CD4-positive, alpha-beta T cell (primary cell): ENCODE results near the gene NUDT14. TPM values are rescaled to one million over a fixed set of nuclear protein-coding genes. Genes with fewer than 3 reads are reported as not detected.

Source experiments
- ATAC-seq: fragments of 200-7000 bp; cut with Tn5 transposase; one replicate; pipeline ENCODE4 v1.10.0; 2022; ENCODE audit warnings: mild to moderate bottlenecking; ENCODE audit not compliant: poor library complexity
- CTCF ChIA-PET: fragments of 350-600 bp; sonication (Branson Sonifier 250); formaldehyde crosslinking; loops from one replicate; lab custom pipeline; 2021; ENCODE audit warnings: antibody characterized with exemption, inconsistent platforms; lab: Charles Lee
- POLR2A ChIA-PET: fragments of 350-600 bp; sonication (Branson Sonifier 250); formaldehyde crosslinking; loops from one replicate; lab custom pipeline; 2021; ENCODE audit warnings: antibody characterized with exemption, inconsistent platforms; lab: Charles Lee
- DNase-seq, 14 experiments: peaks; one replicate each; pipeline ENCODE4 v3.0.0-alpha.2; 2013 to 2020; ENCODE audit warnings: mixed read lengths in 2 of 14
- H3K27ac ChIP-seq, 2 donors: one replicate each; pipeline versions ENCODE4 v1.5.1 to v1.7.0; 2013; ENCODE audit warnings: low read length in 2 of 2, low read depth in 1 of 2, mild to moderate bottlenecking in 1 of 2
- H3K27me3 ChIP-seq, 2 experiments: 1 replicate in 1 of 2; 2 replicates in 1 of 2; pipeline versions ENCODE4 v1.6.1 to v1.7.0; 2013; ENCODE audit warnings: low read length in 2 of 2, control low read depth in 1 of 2, mild to moderate bottlenecking in 1 of 2, moderate library complexity in 1 of 2; ENCODE audit not compliant: insufficient read depth in 2 of 2, control insufficient read depth in 1 of 2
- H3K36me3 ChIP-seq: one replicate; pipeline ENCODE4 v1.6.1; 2013; ENCODE audit warnings: low read length, control low read depth; ENCODE audit not compliant: insufficient read depth
- H3K4me1 ChIP-seq: one replicate; pipeline ENCODE4 v1.6.1; 2013; ENCODE audit warnings: low read length, control low read depth; ENCODE audit not compliant: insufficient read depth
- H3K4me3 ChIP-seq: one replicate; pipeline ENCODE4 v1.5.1; 2013; ENCODE audit warnings: mild to moderate bottlenecking, low read length, moderate library complexity
- H3K9me3 ChIP-seq, 2 experiments: 1 replicate in 1 of 2; 2 replicates in 1 of 2; pipeline versions ENCODE4 v1.6.1 to v1.7.0; 2013; ENCODE audit warnings: low read length in 2 of 2, mild to moderate bottlenecking in 2 of 2, control low read depth in 1 of 2, moderate library complexity in 1 of 2; ENCODE audit not compliant: control insufficient read depth in 1 of 2, insufficient read depth in 1 of 2
- H3K27ac Mint-ChIP-seq: one replicate; pipeline ENCODE4 v1.8.0; 2020; ENCODE audit warnings: mixed read lengths
- H3K27me3 Mint-ChIP-seq: one replicate; pipeline ENCODE4 v1.8.0; 2021; ENCODE audit warnings: mixed read lengths
- H3K36me3 Mint-ChIP-seq: one replicate; pipeline ENCODE4 v1.8.0; 2021; ENCODE audit warnings: low read depth, mixed read lengths
- H3K4me1 Mint-ChIP-seq: one replicate; pipeline ENCODE4 v1.8.0; 2021; ENCODE audit warnings: low read depth, mixed read lengths
- H3K4me3 Mint-ChIP-seq: one replicate; pipeline ENCODE4 v1.8.0; 2020; ENCODE audit warnings: mild to moderate bottlenecking, mixed read lengths
- H3K9me3 Mint-ChIP-seq: one replicate; pipeline ENCODE4 v1.8.0; 2020; ENCODE audit warnings: mixed read lengths
- CTCF ChIP-seq: fragments of 200-600 bp; IDR thresholded peaks from one replicate; pipeline ENCODE4 v1.8.0; 2022; ENCODE audit warnings: antibody characterized with exemption, mild to moderate bottlenecking
- intact Hi-C, 2 experiments: fragments of 100-400 bp; cut with DNase I in 1 of 2; cut with micrococcal nuclease in 1 of 2; formaldehyde crosslinking; loops; one replicate each; pipeline versions ENCODE4 v1.15.1 to v1.9.0; 2023 to 2025; cut with DNase I, micrococcal nuclease
- total RNA-seq, 174 experiments: library from RNA in 2 of 174; stranded (reverse) in 2 of 174; gene quantifications; one replicate each; pipeline ENCODE4 v1.2.3 and lab custom pipeline; 2021 to 2026

The NUDT14 gene
- total RNA-seq, 2 experiments from 2014 or later = 9.0 to 9.2 TPM

GRCh38 chr14:105208738-105209075 lies 27.6 kb upstream of the NUDT14 start:
- no peaks in the 10 kb centered on the region for H3K9me3 Mint-ChIP-seq
- no peak for ATAC-seq
- H3K36me3 ChIP-seq = peaks cover 8% of the 10 kb centered on the region
- CTCF ChIA-PET = no interaction called here
- H3K4me1 ChIP-seq = peaks cover 3% of the 10 kb centered on the region
- H3K4me1 Mint-ChIP-seq = no peaks in the 10 kb centered on the region
- intact Hi-C loops = no loop called here
- POLR2A ChIA-PET = no interaction called here
- no peaks in the 10 kb centered on the region for H3K9me3 ChIP-seq
- no peaks in the 10 kb centered on the region for H3K27me3 Mint-ChIP-seq
- peaks cover 5% of the 10 kb centered on the region for H3K36me3 Mint-ChIP-seq
- no peak overlapping the region for H3K4me3 ChIP-seq
- no peak overlapping the region for H3K27ac ChIP-seq
- H3K27me3 ChIP-seq = no peaks in the 10 kb centered on the region
- no peak for TF ChIP-seq CTCF
- no peak overlapping the region for H3K27ac Mint-ChIP-seq
- DNase-seq = no peak
- H3K4me3 Mint-ChIP-seq = no peak overlapping the region

DNA sequence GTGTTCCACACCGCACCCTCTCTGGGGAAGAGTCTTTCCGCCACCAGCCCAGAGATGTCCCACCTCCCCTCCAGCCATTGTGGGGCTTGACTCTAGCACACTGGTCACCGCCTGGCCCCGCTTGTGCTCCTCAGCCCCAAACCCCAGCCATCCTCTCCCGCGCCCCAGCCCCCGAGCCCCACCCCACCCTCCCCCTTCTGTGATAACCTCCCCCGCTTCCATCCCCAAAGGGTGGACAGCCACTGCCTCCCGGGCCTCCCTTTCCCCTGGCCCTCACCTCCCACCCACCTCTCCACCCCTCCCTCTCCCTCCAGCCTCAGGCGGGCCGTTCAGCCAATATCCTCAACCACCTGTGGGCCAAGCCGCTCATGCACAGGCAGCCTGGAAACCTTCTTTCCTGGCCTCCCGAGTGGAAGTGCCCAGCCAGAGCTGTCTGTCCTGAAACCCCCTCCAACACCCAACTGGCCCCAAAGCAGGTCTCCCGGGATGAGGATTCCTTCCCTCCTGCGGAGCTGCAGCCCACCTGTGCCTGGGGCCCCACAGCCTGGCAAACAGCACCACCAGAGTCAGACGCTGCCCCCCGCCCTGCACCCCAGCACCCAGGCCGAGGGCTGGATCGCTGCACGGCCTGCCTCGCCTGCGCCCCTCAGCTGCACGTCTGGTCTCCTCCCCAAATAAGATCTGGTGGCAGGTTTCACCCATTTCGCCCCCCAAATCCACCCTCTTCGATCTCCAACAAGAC lies 27.1 kb upstream of the NUDT14 start:
- H3K27ac ChIP-seq = no peak overlapping the region
- intact Hi-C loops = no loop called here

GRCh38 chr14:105207460-105207901 lies 26.4 kb upstream of the NUDT14 start:
- H3K4me3 ChIP-seq = no peak overlapping the region
- H3K4me1 ChIP-seq = peaks cover 12% of the 10 kb centered on the region
- Mint-ChIP-seq H3K9me3 (no peaks in the 10 kb centered on the region), H3K27ac (no peak overlapping the region), H3K4me1 (no peaks in the 10 kb centered on the region), H3K36me3 (no peaks in the 10 kb centered on the region), H3K27me3 (no peaks in the 10 kb centered on the region), H3K4me3 (no peak overlapping the region)
- ChIA-PET CTCF (no interaction called here), POLR2A (no interaction called here)
- TF ChIP-seq CTCF = no peak
- ATAC-seq (peak; percentile 35), DNase-seq (no peak)
- intact Hi-C loops = no loop called here
- no peaks in the 10 kb centered on the region for H3K9me3 ChIP-seq
- H3K27me3 ChIP-seq = no peaks in the 10 kb centered on the region
- H3K36me3 ChIP-seq = peaks cover 8% of the 10 kb centered on the region
- no peak overlapping the region for H3K27ac ChIP-seq

More for the DNA sequence above, 27.1 kb upstream of the NUDT14 start:
- Histone ChIP-seq H3K4me3 (no peak overlapping the region), H3K9me3 (no peaks in the 10 kb centered on the region), H3K4me1 (peaks cover 5% of the 10 kb centered on the region), H3K36me3 (peaks cover 8% of the 10 kb centered on the region), H3K27me3 (no peaks in the 10 kb centered on the region)
- H3K9me3 Mint-ChIP-seq = no peaks in the 10 kb centered on the region
- POLR2A ChIA-PET = no interaction called here
- no peak overlapping the region for H3K27ac Mint-ChIP-seq
- no peak overlapping the region for H3K4me3 Mint-ChIP-seq
- H3K36me3 Mint-ChIP-seq = peaks cover 1% of the 10 kb centered on the region
- H3K4me1 Mint-ChIP-seq = no peaks in the 10 kb centered on the region
- ATAC-seq (no peak), DNase-seq (no peak)
- H3K27me3 Mint-ChIP-seq = no peaks in the 10 kb centered on the region
- CTCF ChIA-PET = no interaction called here
- no peak for TF ChIP-seq CTCF
